ENCODE measurements around the gene NUP88.

The NUP88 gene

GRCh38 chr17:5354310-5354709 is 65.2 kb downstream of the NUP88 start:
- no peak for DNase-seq

DNA sequence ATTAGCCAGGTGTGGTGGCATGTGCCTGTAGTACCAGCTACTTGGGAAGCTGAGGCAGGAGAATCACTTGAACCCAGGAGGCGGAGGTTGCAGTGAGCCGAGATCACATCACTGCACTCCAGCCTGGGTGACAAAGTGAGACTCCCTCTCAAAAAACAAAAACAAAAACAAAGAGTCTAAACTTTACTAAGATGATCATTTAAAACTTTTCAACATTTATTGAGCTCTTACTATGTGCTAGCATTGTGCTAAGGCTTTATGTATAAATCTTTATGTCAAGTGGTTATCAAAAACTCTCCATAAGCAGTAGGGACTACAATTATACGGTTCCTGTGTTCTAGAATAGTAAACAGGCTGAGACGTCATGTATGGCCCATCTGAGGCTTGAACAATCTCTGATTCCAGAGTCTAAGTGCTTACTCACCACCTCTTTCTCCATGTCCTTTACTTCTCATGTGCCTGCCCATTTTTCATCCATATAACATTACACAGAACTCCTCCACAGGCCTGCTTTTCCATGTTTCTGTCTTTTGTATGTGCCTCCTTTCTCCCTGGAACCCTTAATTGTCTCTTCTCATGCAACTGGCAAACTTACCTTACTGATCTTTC is 66.7 kb downstream of the NUP88 start:
- no peak for DNase-seq

DNA sequence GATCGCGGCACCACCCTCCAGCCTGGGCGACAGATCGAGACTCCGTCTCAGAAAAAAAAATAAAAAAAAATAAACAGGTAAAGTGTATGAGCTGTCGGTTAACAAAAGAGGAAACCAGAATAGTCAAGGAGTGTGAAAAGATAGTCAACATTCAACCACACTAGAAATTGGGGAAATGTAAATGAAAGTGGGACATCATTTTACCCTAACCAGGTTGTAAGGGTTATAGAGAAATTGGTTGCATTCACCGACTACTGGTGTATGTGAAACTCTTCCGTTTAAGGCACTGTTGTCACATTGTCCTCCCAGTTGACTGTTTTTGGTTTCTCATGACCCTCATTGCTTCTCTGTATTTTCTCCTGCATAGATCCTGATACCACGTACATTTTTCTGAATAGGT is 74.5 kb downstream of the NUP88 start:
- no peak for DNase-seq
